Activated T-cell treated with anti-CD3 and anti-CD28 coated beads for 48 hours (primary cell): ENCODE results near the gene MB.

Experiments
- DNase-seq: peaks from one replicate; pipeline ENCODE4 v3.0.0-alpha.2; 2020; ENCODE audit warnings: low read depth

MB gene

DNA sequence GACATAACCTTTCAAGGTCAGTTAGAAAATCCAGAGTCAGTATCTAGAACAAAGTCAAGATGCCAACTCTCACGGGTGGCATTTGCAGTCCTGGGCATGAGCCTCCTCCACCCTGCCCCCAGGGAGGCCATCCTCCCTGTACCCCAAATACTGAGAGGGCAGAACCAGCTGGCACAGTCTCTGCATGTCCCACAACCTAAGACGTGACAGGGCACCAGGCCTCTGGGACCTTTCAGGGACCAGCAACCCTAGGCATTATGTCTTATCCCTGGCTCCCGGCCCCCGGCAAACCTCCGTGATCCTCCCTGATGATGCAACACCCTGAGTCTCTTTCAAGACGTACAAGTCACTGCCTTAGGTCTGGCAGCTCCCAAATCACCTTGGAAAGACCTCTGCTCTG, 2.0 kb downstream of the MB start:
- no peak for DNase-seq

DNA sequence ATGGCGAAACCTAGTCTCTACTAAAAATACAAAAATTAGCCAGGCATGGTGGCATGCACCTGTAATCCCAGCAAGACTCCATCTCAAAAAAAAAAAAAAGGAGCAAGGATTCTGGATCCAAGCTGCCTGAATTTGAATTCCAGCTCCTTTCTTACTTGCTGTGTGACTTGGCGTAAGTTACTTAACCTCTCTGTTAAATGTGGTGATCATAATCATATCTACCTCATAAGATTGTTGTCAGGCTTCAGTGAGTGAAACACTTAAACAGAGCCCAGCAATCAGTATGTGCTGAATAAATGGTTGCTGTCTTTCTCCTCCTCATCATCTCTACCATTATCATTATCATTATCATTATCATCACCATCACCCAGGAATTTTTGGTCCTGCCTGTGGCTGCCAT, 2.7 kb downstream of the MB start:
- no peak for DNase-seq

DNA sequence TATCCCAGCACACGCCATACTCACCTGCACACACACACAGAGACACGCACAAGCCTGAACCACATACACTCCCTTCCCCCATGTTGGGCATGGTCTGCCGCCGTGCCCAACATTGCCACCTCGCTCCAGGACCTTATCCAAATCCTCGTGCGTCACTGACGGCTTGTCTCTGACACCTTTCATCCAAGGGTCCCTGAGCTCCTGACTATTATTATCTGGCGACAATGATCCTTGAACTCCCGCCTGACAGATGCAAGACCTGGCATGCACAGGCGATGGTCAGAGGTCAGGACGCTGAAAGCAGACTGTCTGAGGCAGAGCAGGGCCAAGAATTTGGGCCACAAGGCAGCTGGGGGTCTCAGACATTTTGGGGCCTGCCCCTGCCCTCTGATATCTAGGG, 4.2 kb downstream of the MB start:
- DNase-seq = no peak

DNA sequence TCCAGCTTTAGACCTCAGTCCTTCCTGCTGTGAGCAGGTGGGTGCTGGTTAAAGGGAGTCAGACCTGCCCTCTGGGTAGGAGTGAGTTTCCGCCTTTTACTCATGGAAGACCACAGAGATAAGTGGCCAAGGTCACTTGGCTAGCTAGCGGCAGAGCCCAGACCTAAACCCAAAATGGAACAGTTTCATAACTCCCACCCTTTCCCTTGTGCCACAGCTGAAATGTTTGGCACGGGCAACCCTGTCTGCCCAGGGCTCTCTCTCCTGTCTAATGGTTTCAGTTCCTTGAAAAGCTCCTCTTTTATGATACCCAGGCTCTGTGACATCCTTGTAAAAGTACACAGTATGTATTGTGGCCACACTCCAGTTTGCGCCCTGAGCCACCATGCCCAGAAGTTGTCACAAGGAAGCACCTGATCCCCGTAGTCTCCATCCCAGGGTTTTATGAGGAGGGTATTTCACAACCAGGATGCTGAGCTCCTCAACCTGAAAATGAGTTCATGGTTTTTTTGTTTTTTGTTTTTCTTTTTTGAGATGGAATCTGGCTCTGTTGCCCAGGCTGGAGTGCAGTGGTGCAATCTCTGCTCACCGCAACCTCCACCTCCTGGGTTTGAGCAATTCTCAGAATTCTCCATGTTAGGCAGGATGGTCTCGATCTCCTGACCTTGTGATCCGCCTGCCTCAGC, 5.1 kb downstream of the MB start:
- DNase-seq = no peak

DNA sequence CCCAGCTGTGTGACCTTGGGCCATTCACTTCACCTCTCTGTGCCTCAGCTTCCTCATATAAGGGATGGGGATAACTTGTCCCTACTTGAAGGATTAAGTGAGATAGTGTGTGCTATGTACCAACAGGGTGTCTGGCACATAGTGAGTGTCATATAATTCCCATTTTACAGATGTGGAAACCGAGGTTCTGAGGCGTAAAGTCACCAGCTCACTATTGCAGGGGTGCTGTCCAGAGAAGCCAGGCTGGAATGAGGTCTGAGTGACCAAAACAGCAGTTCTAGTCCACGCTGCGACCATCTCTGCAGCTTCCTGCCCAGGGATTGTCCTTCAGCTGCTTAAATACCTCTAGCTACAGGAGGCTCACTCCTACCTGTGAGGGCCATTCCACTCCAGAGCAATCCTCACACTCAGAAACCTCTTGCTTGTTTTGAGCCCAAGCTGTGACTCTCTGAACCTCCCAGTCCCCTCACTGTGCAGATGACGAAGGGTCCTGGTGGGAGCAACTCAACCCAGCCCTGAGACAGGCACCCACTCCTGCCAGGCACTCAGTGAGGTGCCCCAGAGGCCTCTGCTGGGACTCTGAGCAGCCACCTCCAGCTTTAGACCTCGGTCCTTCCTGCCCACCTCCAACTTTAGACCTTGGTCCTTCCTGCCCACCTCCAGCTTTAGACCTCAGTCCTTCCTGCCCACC, 5.8 kb downstream of the MB start:
- DNase-seq = no peak

DNA sequence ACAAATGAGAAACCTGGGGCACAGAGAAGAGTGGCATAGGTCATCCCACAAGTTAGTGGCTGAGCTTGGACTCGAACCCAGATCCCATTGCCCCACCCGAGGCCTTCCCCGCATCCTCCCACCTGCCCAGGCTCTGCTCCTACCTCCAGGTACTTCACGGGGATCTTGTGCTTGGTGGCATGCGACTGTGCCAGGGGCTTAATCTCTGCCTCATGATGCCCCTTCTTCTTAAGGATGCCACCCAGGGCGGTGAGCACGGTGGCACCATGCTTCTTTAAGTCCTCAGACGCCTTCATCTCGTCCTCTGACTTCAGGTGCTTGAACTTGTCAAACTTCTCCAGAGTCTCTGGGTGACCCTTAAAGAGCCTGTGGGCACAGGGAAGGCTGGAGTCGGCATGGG, 6.4 kb downstream of the MB start:
- DNase-seq = no peak

GRCh38 chr22:35609761-35610160, 7.4 kb downstream of the MB start:
- no peak for DNase-seq

- no peak for DNase-seq
Observed at GRCh38 chr22:35609261-35609660, 7.9 kb downstream of the MB start.

DNA sequence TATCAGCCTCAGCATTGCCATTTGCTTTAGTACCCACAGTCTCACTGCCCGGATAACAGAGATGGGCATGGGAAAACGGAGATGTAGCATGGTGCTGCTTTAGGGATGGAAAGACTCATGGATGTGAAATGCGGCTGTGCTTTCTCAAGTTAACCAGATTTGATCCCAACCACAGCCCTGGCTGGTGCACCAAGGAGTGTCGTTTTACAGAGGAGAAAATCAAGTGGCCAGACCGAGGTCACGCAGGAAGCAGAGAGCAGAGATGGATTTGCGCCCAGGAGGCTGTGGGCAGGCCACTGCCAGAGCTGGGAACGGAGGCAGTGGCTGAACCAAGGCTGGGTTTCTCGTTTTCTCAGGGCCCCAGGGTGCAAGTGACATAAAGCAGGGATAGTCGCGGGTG, 9.0 kb downstream of the MB start:
- no peak for DNase-seq

- no peak for DNase-seq
Observed at GRCh38 chr22:35606916-35607315, 10.2 kb downstream of the MB start.

DNA sequence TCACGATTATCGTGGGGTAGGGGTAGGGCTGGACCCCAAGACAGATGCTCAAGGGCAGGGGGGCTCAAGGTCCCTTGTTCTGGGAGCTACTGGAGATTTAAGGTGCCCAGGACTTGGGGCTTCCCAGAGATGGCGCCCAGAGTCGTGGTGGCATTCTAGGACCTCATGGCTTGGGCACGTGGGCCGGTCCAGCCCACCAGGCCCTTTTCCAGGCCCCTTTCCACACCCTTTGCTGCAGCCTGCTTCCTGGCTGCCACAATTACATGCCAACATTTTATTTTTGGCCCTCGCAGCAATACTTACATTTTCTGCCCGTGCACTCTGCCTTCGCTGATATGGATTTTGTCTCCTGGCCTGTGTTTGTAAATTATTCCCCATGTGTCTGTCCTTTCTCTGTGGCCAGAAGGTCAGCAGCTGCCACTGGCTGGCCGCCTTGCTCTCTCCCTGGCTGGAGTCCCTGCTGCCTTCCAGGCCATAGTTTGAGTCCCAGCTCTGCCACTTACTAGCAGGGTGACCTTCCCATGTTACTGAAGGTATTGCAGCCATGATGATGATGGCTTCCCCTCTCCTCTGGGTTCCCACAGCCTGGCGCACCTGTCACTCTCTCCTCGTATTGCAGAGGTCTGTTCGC, 11.2 kb downstream of the MB start:
- DNase-seq = no peak

DNA sequence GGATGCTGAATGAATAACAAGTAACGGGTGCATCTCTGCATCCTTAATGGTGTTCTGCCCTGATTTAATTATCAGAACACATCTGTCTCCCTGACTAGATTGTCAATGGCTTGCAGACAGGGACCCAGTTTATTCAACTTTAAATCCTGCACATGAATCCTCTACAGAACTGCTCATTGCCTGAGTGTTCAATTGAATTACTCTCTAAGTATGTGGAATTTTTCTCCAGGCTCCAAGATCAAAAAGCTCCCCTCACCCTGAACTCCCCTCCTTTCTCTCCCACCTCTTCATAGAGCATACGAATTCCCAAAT, 11.8 kb downstream of the MB start:
- DNase-seq = no peak

DNA sequence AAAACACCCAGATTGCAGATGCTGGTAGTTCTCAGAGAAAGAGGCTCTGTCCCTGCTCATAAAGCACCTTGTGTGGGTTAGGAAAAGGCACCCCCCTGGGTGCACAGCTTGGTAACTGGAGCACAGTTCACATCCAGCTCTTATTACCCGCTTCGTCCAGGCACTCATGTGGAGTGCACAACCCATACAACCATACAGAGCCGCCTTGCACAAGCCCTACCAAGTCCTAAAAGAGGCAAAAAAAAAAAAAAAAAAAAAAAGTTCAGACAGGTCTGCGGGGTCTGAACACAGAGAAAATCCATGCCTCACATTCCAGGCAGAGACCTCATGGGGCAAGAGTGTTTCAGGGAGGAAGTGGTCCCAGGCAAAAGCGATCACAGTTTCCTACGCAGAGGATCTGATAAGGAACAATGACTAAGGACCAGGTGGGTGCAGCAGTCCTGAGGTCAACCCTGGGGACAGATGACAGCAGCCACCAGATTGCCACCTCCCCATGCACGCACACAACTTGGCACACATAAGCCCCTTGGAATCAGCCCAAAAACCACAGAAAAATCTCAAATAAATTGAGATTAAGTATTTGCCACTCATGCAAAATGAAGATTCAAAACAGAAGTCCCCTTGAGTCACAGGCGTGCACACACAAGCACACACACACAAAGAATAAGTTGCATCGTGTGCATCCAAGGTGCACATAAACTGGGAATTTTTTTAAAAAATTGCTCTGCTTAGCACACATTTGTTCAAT, 12.3 kb downstream of the MB start:
- peak; percentile 27 for DNase-seq

- no peak for DNase-seq
Observed at GRCh38 chr22:35601743-35602615, 15.2 kb downstream of the MB start.

DNA sequence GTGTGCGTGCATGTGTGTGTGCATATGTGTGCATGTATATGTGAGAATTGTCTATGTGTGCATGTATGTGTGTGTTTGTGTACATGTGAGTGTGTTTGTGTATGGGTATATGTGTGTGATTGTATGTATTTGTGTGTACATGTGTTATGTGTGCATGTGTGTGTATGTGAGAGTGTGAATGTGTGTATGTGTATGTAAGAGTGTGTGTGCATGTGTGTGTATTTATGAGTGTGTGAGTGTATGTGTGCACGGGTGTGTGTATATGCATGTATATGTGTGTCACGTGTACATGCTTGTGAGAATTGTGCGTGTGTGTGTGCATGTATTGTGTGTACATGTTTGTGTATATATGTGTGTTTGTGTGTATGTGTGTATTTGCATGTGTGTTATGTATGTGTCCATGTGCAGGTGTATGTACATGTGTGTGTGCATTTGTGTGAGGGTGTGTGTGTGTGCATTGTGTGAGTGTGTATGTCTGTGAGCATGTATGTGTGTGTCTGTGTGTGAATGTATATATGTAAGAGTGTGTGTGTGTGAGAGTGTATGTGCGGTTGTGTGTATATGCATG, 16.0 kb downstream of the MB start:
- no peak for DNase-seq

DNA sequence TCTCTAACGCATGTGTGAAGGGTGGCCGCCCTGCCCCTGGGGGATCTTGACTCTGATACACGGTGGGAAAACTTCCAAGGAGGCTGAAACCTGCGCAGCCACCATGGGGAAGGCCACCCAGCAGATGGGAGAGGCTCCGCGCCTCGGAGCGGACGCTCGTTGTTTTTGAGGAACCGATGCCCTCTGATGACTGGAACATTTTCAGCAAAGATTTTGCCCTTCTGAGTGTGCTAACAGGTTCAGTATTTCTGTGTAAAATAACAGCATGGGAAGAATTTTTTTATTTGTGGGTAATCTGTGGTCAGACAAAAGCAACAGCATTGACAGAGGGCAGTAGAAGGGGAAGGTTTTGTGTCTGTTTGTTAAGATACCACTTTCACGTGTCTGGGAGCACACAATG, 16.7 kb downstream of the MB start:
- DNase-seq = no peak

GRCh38 chr22:35599364-35599763, 17.8 kb downstream of the MB start:
- no peak for DNase-seq

- no peak for DNase-seq
Observed at GRCh38 chr22:35598396-35598710, 18.8 kb downstream of the MB start.

- DNase-seq = no peak
Observed at GRCh38 chr22:35597692-35598395, 19.3 kb downstream of the MB start.

GRCh38 chr22:35596821-35597220, 20.3 kb downstream of the MB start:
- no peak for DNase-seq

DNA sequence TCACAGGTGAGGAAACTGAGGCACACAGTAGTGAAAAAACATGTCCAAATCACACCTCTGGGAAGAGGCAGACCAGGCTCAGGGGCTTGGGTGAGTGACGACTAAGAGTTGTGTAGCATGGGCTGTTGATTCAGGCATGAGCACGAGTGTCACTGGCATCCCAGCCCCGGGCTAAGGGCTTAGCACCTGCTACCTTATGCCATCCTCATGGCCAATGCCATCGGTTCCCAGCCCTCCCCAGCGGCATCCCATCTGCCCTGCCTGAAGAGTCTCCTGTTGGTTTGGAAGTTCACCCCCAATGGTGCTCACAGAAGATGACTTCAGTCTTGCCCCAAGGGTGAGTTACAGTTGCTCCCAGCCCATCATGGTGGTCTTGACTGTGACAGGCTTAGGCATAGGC, 22.4 kb downstream of the MB start:
- DNase-seq = no peak
